ENCODE measurements around the gene TRAFD1.
A peak's percentile ranks its signal among the peaks of the same experiment; 100 is the strongest.

TRAFD1 gene

DNA sequence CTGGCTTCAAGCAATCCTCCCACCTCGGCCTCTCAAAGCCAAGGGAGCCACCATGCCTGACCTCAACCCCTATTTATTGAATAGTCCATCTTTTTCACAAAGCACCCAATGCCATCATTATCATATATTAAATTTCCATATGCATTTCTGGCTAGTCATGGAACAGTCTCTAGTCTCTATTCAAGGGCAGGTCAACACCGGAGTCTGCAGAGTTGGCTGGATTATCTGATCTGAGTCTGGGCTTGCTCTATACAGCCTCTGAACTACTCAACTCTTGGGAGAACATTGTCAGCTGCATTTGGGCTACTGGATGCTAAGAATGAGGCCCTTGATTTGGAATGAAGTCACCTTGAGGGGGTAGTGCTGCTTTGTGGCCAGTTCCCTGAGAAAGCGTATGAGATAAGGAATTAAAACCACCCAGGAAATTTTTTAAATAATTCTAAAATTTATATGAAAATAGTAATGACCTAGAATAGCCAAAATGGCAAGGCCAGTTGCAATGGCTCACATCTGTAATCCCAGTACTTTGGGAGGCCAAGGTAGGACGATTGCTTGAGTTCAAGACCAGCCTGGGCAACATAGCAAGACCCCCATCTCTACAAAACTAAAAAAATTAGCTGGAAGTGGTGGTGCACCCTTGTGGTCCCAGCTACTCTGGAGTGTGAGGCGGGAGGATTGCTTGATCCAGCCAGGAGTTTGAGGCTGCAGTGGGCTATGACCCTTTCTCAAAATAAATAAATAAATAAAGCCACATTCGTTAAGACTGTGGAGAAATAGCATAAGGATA lies 9.9 kb upstream of the TRAFD1 start:
- H3K4me3 ChIP-seq (ENCODE audit: low read depth, low read length): no peak overlapping the region

- no peak overlapping the region for H3K4me3 ChIP-seq (ENCODE audit: low read depth, low read length)
Measured at GRCh38 chr12:112116232-112117060, 8.9 kb upstream of the TRAFD1 start.

- H3K4me3 ChIP-seq (ENCODE audit: low read depth, low read length): no peak overlapping the region
Measured at GRCh38 chr12:112117685-112118084, 7.7 kb upstream of the TRAFD1 start.

- no peak overlapping the region for H3K4me3 ChIP-seq (ENCODE audit: low read depth, low read length)
Measured at GRCh38 chr12:112121780-112122565, 3.4 kb upstream of the TRAFD1 start.

DNA sequence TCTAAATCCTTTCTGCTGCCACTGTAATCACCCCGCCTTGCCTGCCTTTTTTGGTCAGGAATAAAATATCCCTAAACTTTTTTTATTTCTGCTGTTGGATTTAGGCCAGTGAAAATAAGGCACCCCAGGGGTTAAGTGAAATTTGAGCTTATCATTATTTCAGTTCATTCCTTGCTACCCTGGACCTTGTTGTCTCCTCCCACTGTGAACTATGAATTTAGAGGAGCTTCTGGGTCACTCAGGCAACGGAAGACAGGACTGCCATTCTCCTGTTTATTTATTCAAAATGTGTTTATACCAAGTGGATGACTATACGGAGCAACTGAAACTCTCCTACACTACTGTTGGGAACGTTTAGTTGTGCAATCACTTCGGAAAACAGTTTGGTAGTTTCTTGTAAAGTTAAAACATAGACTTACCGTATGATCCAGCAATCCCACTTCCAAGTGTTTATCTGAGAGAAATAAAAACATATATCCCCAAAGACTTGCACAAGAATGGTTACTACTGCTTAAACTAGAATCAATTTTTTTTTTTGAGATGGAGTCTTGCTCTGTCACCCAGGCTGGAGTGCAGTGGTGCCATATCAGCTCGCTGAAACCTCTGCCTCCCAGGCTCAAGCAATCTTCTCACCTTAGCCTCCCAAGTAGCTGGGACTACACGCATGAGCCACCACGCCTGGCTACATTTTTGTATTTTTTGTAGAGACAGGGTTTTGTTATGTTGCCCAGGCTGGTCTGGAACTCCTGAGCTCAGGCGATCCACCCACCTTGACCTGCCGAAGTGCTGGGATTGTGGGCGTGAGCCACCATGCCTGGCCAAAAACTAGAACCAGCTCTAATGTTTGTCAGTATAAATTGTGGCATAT lies 2.3 kb upstream of the TRAFD1 start:
- no peak overlapping the region for H3K4me3 ChIP-seq (ENCODE audit: low read depth, low read length)

DNA sequence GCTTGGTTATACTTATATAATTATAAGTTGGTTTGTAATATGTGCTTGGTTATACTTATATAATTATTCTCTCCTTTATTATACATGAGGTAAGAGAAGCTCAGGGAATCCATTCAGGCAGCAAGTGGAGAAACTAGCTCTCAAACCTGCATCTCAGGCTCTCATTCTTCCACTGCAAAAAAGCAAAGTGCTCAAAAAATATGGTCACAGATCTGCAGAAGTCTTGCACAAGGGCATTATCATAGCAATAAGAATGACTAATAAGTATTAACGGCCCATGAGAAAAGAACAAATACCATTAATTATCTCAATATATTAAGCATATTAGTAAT lies 476 bp upstream of the TRAFD1 start:
- H3K4me3 ChIP-seq (ENCODE audit: low read depth, low read length): no peak overlapping the region

GRCh38 chr12:112126000-112126438 lies 659 bp downstream of the TRAFD1 start:
- H3K4me3 ChIP-seq (ENCODE audit: low read depth, low read length): peak overlapping the region; percentile 91

GRCh38 chr12:112126911-112127310 lies 1.6 kb downstream of the TRAFD1 start:
- no peak overlapping the region for H3K4me3 ChIP-seq (ENCODE audit: low read depth, low read length)

GRCh38 chr12:112130441-112130998 lies 5.2 kb downstream of the TRAFD1 start:
- no peak overlapping the region for H3K4me3 ChIP-seq (ENCODE audit: low read depth, low read length)

- no peak overlapping the region for H3K4me3 ChIP-seq (ENCODE audit: low read depth, low read length)
Measured at GRCh38 chr12:112131686-112132085, 6.3 kb downstream of the TRAFD1 start.

- H3K4me3 ChIP-seq (ENCODE audit: low read depth, low read length): no peak overlapping the region
Measured at GRCh38 chr12:112133418-112133817, 8.1 kb downstream of the TRAFD1 start.

GRCh38 chr12:112134731-112135130 lies 9.4 kb downstream of the TRAFD1 start:
- H3K4me3 ChIP-seq (ENCODE audit: low read depth, low read length): no peak overlapping the region

- H3K4me3 ChIP-seq (ENCODE audit: low read depth, low read length): no peak overlapping the region
Measured at GRCh38 chr12:112140728-112141127, 15.4 kb downstream of the TRAFD1 start.

DNA sequence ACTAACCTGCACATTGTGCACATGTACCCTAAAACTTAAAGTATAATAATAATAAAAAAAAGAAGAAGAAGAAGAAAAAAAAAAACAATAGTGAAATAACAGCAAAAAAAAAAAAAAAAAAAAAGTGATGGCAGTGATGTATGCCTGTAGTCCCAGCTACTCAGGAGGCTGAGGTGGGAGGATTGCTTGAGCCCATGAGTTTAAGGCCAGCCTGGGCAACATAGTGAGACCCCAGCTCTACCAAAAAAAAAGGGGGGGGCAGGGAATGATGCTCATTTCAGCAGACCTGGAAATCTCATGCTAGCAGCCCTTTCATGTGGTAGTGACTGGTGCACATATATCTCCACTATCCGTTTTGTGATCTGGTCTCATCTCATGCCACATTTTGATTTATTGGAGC lies 20.8 kb downstream of the TRAFD1 start:
- H3K4me3 ChIP-seq (ENCODE audit: low read depth, low read length): no peak overlapping the region

DNA sequence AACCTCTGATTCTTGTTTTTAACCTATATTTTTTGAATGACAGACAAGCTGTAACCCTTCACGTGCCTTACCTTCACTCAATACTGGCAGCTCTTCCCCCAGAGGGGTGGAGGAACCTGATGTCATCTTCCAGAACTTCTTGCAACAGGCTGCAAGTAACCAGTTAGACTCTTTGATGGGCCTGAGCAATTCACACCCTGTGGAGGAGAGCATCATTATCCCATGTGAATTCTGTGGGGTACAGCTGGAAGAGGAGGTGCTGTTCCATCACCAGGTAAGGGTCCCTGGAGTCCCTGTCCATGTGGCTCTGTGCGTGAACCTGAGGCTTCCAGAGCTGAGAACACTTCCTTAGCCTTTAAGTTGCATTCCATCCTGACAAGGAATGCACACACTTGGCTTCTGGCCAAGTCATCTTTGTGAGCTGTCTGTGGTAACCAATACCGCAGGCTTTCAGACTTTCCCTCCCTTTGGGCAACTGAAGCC lies 22.7 kb downstream of the TRAFD1 start:
- H3K4me3 ChIP-seq (ENCODE audit: low read depth, low read length): no peak overlapping the region

DNA sequence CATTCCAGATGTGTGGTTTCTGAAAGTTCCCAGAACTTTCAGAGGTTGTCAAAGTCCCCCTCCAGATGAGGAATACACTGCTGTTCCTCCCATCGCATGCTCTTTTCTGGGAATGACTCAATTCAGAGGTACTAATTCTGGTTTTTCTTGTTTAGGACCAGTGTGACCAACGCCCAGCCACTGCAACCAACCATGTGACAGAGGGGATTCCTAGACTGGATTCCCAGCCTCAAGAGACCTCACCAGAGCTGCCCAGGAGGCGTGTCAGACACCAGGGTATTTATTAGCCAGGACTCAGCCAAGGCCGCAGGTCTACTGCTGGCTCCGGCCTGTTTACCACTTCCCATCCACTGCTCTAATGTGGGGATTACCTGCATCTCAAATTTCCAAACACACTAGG lies 24.2 kb downstream of the TRAFD1 start:
- no peak overlapping the region for H3K4me3 ChIP-seq (ENCODE audit: low read depth, low read length)

DNA sequence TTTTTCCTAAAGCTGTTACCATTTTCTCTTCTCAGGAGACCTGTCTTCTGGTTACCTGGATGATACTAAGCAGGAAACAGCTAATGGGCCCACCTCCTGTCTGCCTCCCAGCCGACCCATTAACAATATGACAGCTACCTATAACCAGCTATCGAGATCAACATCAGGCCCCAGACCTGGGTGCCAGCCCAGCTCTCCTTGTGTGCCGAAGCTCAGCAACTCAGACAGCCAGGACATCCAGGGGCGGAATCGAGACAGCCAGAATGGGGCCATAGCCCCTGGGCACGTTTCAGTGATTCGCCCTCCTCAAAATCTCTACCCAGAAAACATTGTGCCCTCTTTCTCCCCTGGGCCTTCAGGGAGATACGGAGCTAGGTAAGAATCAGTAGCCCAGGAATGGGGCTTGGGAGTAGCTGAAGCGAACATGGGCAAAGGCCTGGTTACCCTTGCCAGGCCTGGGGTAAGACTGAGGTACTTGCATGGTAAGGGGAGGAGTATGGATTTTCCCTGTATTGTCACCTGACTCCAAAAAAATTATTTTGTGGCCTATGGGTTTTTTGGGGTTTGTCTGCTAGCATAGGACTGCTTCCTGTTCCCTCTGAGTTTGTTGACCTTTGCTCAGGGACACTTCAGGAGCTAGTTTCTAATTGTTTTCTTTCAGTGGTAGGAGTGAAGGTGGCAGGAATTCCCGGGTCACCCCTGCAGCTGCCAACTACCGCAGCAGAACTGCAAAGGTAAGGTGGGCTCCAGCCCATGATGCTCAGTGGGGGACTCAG lies 26.6 kb downstream of the TRAFD1 start:
- H3K4me3 ChIP-seq (ENCODE audit: low read depth, low read length): no peak overlapping the region

DNA sequence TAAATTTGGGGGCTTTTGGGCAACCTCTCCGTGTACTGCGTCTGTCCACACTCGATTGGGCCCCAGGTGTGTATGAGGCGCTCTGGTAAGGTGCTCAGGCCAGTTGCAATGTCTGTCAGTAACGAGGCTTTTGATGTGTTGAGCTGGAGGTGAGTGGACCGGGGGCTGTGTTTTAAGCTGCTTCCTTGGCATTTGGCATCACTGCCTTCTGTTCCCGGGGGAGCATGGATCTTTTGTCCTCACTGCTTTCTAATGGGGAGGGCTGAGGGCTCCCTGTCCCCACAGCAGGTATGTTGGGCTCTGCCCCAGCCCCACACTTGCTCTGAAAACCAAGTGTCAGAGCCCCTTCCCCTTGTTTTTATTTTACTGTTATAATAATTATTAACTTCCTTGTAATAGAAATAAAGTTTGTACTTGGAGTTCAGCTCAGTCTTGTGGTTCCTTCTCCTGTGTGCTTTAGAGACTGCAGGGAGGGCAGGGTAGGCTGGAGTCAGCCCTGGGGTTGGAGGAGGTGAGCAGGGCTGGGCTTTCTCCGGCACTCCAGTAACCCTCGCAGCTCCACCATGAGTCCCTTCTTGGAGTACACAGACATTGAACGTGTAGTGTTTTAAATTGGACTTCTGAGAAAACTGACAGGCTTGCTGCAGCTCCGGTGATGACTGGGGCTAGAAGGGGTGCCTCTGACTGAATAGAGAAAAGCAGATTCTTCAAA lies 28.0 kb downstream of the TRAFD1 start:
- no peak overlapping the region for H3K4me3 ChIP-seq (ENCODE audit: low read depth, low read length)

GRCh38 chr12:112153893-112154219 lies 28.5 kb downstream of the TRAFD1 start:
- no peak overlapping the region for H3K4me3 ChIP-seq (ENCODE audit: low read depth, low read length)

Data from iPS-11a (cell line).